HG02973 (cell line): ENCODE data around the gene OSBPL9.
"Not testable (repeated sequence)": the region's sequence is repeated elsewhere in the genome, so short reads cannot be mapped to it uniquely, and the experiment has no call there.

Experiments used
- ATAC-seq: cut with Tn5 transposase; IDR thresholded peaks from one replicate; pipeline ENCODE4 v1.9.1; 2021; ENCODE audit warnings: moderate library complexity; ENCODE audit not compliant: unreplicated experiment

The OSBPL9 gene

GRCh38 chr1:51636191-51636590 lies 19.3 kb downstream of the OSBPL9 start:
- no peak for ATAC-seq

GRCh38 chr1:51636764-51637522 lies 20.1 kb downstream of the OSBPL9 start:
- ATAC-seq: no peak

- ATAC-seq: no peak
These were observed 21.5 kb downstream of the OSBPL9 start for GRCh38 chr1:51638350-51638749.

GRCh38 chr1:51639694-51640093 lies 22.8 kb downstream of the OSBPL9 start:
- ATAC-seq: no peak

- ATAC-seq: no peak
These were observed 24.2 kb downstream of the OSBPL9 start for GRCh38 chr1:51641096-51641495.

- ATAC-seq: no peak
These were observed 25.8 kb downstream of the OSBPL9 start for GRCh38 chr1:51642739-51643142.

GRCh38 chr1:51643362-51643761 lies 26.5 kb downstream of the OSBPL9 start:
- no peak for ATAC-seq

GRCh38 chr1:51644020-51644419 lies 27.1 kb downstream of the OSBPL9 start:
- no peak for ATAC-seq

- ATAC-seq: no peak
These were observed 27.8 kb downstream of the OSBPL9 start for GRCh38 chr1:51644533-51645197.

- ATAC-seq: not testable (repeated sequence)
These were observed 29.7 kb downstream of the OSBPL9 start for GRCh38 chr1:51646592-51646991.

- ATAC-seq: no peak
These were observed 31.6 kb downstream of the OSBPL9 start for GRCh38 chr1:51648180-51649109.

GRCh38 chr1:51649593-51650091 lies 32.8 kb downstream of the OSBPL9 start:
- no peak for ATAC-seq

- ATAC-seq: no peak
These were observed 33.3 kb downstream of the OSBPL9 start for GRCh38 chr1:51650198-51650597.

- no peak for ATAC-seq
These were observed 34.7 kb downstream of the OSBPL9 start for GRCh38 chr1:51651552-51651942.

GRCh38 chr1:51652599-51652998 lies 35.7 kb downstream of the OSBPL9 start:
- ATAC-seq: no peak

GRCh38 chr1:51653127-51653526 lies 36.2 kb downstream of the OSBPL9 start:
- ATAC-seq: no peak

GRCh38 chr1:51654000-51654399 lies 37.1 kb downstream of the OSBPL9 start:
- no peak for ATAC-seq

- no peak for ATAC-seq
These were observed 39.5 kb downstream of the OSBPL9 start for GRCh38 chr1:51656374-51656773.

GRCh38 chr1:51660580-51660979 lies 43.7 kb downstream of the OSBPL9 start:
- ATAC-seq: no peak

GRCh38 chr1:51661081-51661518 lies 44.2 kb downstream of the OSBPL9 start:
- no peak for ATAC-seq

- ATAC-seq: no peak
These were observed 46.2 kb downstream of the OSBPL9 start for GRCh38 chr1:51663105-51663504.
